Sigmoid colon (tissue), 7 donors: ENCODE results near the gene TBL1XR1. TPM values are rescaled to one million over a fixed set of nuclear protein-coding genes. Genes with fewer than 3 reads are reported as not detected.

Experiments used
- DNase-seq: peaks from one replicate; pipeline ENCODE4 v3.0.0-alpha.2; 2019
- H3K27ac ChIP-seq, 4 donors: fragments of 200-600 bp; sonication (generic); one replicate each; pipeline ENCODE4 v1.5.1; 2016 to 2019; ENCODE audit warnings: mild to moderate bottlenecking in 1 of 4
- H3K27me3 ChIP-seq, 3 donors: fragments of 200-600 bp; sonication (generic); one replicate each; pipeline ENCODE4 v1.5.1; 2019; ENCODE audit warnings: mild to moderate bottlenecking in 1 of 3
- H3K36me3 ChIP-seq, 4 donors: fragments of 200-600 bp; sonication (generic); one replicate each; pipeline ENCODE4 v1.5.1; 2016 to 2019
- H3K4me1 ChIP-seq, 4 donors: fragments of 200-600 bp; sonication (generic); one replicate each; pipeline ENCODE4 v1.5.1; 2017 to 2019
- H3K4me3 ChIP-seq, 4 donors: fragments of 200-600 bp; sonication (generic); one replicate each; pipeline ENCODE4 v1.5.1; 2017 to 2019; ENCODE audit warnings: mild to moderate bottlenecking in 2 of 4, moderate library complexity in 1 of 4
- H3K9me3 ChIP-seq, 4 donors: fragments of 200-600 bp in 3 of 4; sonication (generic) in 3 of 4; one replicate each; pipeline versions ENCODE4 v1.5.1 to v1.6.1; 2013 to 2019
- EP300 ChIP-seq, 4 donors: sonication (generic); formaldehyde crosslinking; IDR thresholded peaks; one replicate each; pipeline ENCODE4 v1.6.1; 2017; ENCODE audit warnings: antibody characterized with exemption in 4 of 4
- POLR2A ChIP-seq, 2 donors: fragments of 450-650 bp; IDR thresholded peaks; one replicate each; pipeline ENCODE4 v1.6.1; 2016; ENCODE audit warnings: antibody characterized with exemption in 2 of 2, mild to moderate bottlenecking in 2 of 2, moderate library complexity in 2 of 2
- POLR2AphosphoS5 ChIP-seq, 4 donors: sonication (generic); formaldehyde crosslinking; IDR thresholded peaks; one replicate each; pipeline ENCODE4 v1.6.1; 2017; ENCODE audit warnings: antibody characterized with exemption in 4 of 4
- WGBS, 2 donors: extraction: QIAGEN DNeasy Blood & Tissue Kit; methylation state at CpG; one replicate each; pipeline ENCODE4 v1.1.7; 2013; 5-methylcytosine and 5-hydroxymethylcytosine counted together
- intact Hi-C: fragments of 100-400 bp; cut with DNase I; formaldehyde crosslinking; loops from one replicate; pipeline ENCODE4 v1.15.1; 2023
- polyA plus RNA-seq, 3 donors: library from polyadenylated mRNA; stranded (reverse); fragments of 200-250 nt; gene quantifications; one replicate each; pipeline ENCODE4 v1.2.3, GENCODE V29; 2013
- total RNA-seq, 4 donors: library from RNA; depleted of rRNA; stranded (reverse); fragments of >200 nt; gene quantifications; one replicate each; pipeline ENCODE4 v1.1.0, GENCODE V29; 2016
- TF ChIP-seq, protein P1 (sequence below), 4 experiments: fragments of 450-650 bp in 3 of 4; fragments of 200-600 bp in 1 of 4; IDR thresholded peaks; one replicate each; pipeline ENCODE4 v1.5.1; 2016 to 2019; ENCODE audit warnings: antibody characterized with exemption in 4 of 4, mild to moderate bottlenecking in 3 of 4, moderate library complexity in 2 of 4
- donor health status: healthy with polysubstance abuse.
- donor health status: Bipolar disorder and iron deficiency.
- donor health status: healthy.

Gene TBL1XR1
- total and polyA plus RNA-seq, 7 donors: 20.4 to 131 (median 88.9) TPM

DNA sequence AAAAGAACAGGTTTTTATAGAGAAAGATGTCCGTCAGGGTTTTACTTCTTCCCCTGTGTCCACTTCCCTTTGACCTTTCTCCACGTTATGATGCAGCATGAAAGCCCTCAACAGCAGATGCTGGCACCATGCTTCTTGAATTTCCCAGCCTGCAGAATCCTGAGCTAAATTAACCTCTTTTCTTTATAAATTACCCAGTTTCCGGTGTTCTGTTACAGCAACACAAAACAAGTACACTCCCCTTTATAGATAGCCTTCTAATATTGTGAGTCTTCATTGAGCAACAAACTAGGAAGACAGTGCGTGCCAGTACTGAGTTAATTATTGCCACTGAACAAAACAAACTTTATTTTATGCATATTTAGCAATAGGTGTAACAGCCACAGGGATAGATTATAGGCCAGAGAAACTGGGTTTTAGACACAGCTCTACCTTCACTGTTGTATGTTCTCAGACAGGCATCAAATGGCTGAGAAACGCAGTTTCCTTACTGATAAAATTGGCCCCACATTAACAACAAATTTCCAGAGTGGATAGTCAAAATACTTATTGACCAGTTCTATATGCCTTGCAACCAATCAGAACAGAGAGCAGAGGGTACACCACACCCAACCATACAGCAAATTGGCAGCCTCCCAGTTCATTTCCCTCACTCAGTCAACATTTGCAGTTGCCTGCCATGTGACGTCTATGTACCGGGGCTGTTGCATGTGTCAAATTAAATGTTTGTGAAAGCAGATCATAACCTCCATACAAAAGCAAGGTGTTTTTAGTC lies 14.4 kb upstream of the TBL1XR1 start:
- H3K27me3 ChIP-seq: no peaks in the 10 kb centered on the region
- no peak overlapping the region for H3K27ac ChIP-seq
- intact Hi-C loops: no loop called here
- 19 to 65% methylated on average over 7 of the region's 7 CpGs for WGBS, 2 donors
- TF ChIP-seq, protein P1, sequence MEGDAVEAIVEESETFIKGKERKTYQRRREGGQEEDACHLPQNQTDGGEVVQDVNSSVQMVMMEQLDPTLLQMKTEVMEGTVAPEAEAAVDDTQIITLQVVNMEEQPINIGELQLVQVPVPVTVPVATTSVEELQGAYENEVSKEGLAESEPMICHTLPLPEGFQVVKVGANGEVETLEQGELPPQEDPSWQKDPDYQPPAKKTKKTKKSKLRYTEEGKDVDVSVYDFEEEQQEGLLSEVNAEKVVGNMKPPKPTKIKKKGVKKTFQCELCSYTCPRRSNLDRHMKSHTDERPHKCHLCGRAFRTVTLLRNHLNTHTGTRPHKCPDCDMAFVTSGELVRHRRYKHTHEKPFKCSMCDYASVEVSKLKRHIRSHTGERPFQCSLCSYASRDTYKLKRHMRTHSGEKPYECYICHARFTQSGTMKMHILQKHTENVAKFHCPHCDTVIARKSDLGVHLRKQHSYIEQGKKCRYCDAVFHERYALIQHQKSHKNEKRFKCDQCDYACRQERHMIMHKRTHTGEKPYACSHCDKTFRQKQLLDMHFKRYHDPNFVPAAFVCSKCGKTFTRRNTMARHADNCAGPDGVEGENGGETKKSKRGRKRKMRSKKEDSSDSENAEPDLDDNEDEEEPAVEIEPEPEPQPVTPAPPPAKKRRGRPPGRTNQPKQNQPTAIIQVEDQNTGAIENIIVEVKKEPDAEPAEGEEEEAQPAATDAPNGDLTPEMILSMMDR (IDR thresholded peaks at IDR 0.05): no peak
- TF ChIP-seq POLR2AphosphoS5 (IDR thresholded peaks at IDR 0.05): no peak
- no peaks in the 10 kb centered on the region for H3K4me1 ChIP-seq
- H3K9me3 ChIP-seq: no peaks in the 10 kb centered on the region
- H3K36me3 ChIP-seq: no peaks in the 10 kb centered on the region
- no peak overlapping the region for H3K4me3 ChIP-seq
- no peak for DNase-seq

DNA sequence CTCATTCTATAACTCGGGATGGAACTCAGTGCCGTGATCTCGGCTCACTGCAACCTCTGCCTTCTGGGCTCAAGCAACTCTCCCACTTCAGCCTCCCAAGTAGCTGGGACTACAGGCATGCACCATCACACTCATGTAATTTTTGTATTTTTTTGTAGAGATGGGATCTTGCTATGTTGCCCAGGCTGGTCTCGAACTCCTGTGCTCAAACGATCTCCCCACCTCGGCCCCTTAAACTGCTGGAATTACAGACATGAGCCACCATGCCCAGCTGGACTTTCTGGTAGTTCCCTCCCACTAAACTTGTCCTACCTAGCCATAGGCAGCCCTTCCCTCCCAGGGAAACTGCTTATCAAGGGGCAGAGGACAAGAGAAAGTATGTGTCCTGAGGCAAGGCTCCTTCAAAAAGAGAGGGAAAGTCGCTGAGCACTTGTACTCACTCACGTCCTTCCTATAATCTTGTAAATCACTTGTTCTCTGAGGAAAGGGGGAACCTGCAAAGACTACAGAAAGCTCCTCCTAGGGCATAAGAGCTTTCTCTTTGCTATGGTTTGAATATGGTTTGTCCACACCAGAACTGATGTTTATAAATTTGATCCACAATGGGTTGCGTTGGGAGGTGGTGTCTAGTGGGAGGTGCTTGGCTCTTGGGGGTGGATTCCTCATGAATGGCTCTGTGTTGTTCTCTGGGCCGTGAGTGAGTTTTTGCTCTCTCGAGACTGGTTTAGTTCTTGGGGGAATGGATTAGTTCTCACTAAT lies 13.6 kb upstream of the TBL1XR1 start:
- TF ChIP-seq POLR2A (IDR thresholded peaks at IDR 0.05): no peak
- TF ChIP-seq, protein P1 (IDR thresholded peaks at IDR 0.05): no peak
- H3K9me3 ChIP-seq: no peaks in the 10 kb centered on the region
- DNase-seq: no peak
- H3K4me3 ChIP-seq: no peak overlapping the region
- no peaks in the 10 kb centered on the region for H3K27me3 ChIP-seq
- H3K27ac ChIP-seq: no peak overlapping the region
- no peaks in the 10 kb centered on the region for H3K36me3 ChIP-seq
- WGBS, 2 donors: 62 to 86% methylated on average over 11 of the region's 11 CpGs
- no peaks in the 10 kb centered on the region for H3K4me1 ChIP-seq
- intact Hi-C loops: no loop called here

DNA sequence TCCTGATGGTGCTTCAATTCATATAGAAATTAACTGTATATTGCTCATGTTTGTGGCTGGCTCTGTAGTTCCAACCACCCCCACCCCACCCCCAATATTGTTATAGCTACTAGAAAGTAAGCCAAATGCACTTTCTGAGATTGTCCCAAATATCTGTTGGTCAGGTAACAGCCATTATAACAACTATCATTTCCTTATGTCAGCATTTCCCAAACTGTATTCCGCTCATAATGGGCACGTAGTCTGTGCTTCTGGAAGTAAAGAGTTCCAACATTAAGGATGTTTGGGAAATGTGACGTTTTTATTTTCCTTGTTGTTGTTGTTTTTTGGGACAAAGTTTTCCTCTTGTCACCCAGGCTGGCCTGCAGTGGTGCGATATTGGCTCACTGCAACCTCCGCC lies 12.2 kb upstream of the TBL1XR1 start:
- Histone ChIP-seq H3K27ac (no peak overlapping the region), H3K4me3 (no peak overlapping the region), H3K27me3 (no peaks in the 10 kb centered on the region), H3K4me1 (no peaks in the 10 kb centered on the region), H3K36me3 (no peaks in the 10 kb centered on the region), H3K9me3 (no peaks in the 10 kb centered on the region)
- intact Hi-C loops: loop anchor here (10.0 kb wide), 1 partner anchor 55 kb away; no protein-coding TSS in a partner anchor
- TF ChIP-seq POLR2A (IDR thresholded peaks at IDR 0.05): no peak
- TF ChIP-seq, protein P1 (IDR thresholded peaks at IDR 0.05): no peak
- no peak for TF ChIP-seq POLR2AphosphoS5 (IDR thresholded peaks at IDR 0.05)
- no peak for TF ChIP-seq EP300 (IDR thresholded peaks at IDR 0.05)
- DNase-seq: no peak
- 94 to 97% methylated on average over 5 of the region's 5 CpGs for WGBS, 2 donors

DNA sequence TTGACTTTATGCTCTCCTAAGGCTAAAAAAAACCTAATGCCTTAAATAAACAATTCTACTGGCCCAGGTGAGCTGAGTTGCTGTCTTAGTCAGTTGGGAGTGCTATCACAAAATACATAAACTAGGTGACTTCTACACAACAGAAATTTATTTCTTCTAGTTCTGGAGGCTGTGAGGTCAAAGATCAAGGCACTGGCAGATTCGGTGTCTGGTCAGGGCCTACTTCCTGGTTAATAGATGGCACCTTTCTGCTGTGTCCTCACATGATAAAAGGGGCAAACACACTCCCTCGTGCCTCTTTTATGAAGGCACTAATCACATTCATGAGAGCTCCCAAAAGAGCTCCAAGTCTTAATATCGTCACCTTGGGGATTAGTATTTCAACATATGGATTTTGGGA lies 11.5 kb upstream of the TBL1XR1 start:
- DNase-seq: no peak
- Histone ChIP-seq H3K4me1 (no peaks in the 10 kb centered on the region), H3K9me3 (no peaks in the 10 kb centered on the region), H3K27me3 (no peaks in the 10 kb centered on the region), H3K27ac (no peak overlapping the region), H3K36me3 (no peaks in the 10 kb centered on the region), H3K4me3 (no peak overlapping the region)
- TF ChIP-seq EP300 (IDR thresholded peaks at IDR 0.05): no peak
- WGBS, 2 donors: 39 to 74% methylated on average over 3 of the region's 3 CpGs
- intact Hi-C loops: loop anchor here (10.0 kb wide), 1 partner anchor 56 kb away; no protein-coding TSS in a partner anchor

DNA sequence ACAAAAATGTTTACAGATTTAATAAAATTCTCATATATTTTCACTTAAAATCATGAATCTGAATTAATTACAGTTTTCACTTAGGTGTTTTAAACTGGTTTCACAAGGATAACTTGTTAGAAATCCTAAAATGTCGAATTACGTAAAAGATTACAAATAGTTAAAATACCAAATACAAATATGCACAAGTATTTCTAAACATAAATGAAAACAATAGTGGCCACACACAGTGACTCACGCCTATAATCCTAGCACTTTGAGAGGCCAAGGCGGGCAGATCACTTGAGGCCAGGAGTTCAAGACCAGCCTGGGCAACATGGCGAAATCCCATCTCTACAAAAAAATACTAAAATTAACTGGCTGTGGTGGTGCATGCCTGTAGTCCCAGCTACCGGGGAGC lies 10.9 kb upstream of the TBL1XR1 start:
- TF ChIP-seq, protein P1 (IDR thresholded peaks at IDR 0.05): no peak
- TF ChIP-seq POLR2AphosphoS5 (IDR thresholded peaks at IDR 0.05) (no peak), EP300 (IDR thresholded peaks at IDR 0.05) (no peak), POLR2A (IDR thresholded peaks at IDR 0.05) (no peak)
- H3K27me3 ChIP-seq: no peaks in the 10 kb centered on the region
- no peaks in the 10 kb centered on the region for H3K9me3 ChIP-seq
- intact Hi-C loops: loop anchor here (10.0 kb wide), 1 partner anchor 57 kb away; no protein-coding TSS in a partner anchor
- no peaks in the 10 kb centered on the region for H3K4me1 ChIP-seq
- H3K27ac ChIP-seq: no peak overlapping the region
- no peaks in the 10 kb centered on the region for H3K36me3 ChIP-seq
- WGBS, 2 donors: 90 to 93% methylated on average over 6 of the region's 6 CpGs
- no peak for DNase-seq
- H3K4me3 ChIP-seq: no peak overlapping the region
